Measurements from ENCODE around the gene ITPR2. TPM values are rescaled to one million over a fixed set of nuclear protein-coding genes. Genes with fewer than 3 reads are reported as not detected.

Gene ITPR2
- total and polyA plus RNA-seq, 2 of the 13 experiments (the other 11 are each of a cell fraction or from before 2014, with no cell fraction given): 31.9 to 81.9 TPM

- no peak for TF ChIP-seq ZBED4 (CRISPR knock-in tag; IDR thresholded peaks at IDR 0.05; ENCODE audit: borderline replicate concordance)
- TF ChIP-seq SNAPC4 (CRISPR knock-in tag; IDR thresholded peaks at IDR 0.05): no peak
Observed at GRCh38 chr12:26741584-26742227, 91.3 kb downstream of the ITPR2 start (continued).
